Testis (tissue), 2 donors: ENCODE measurements around the gene IL22RA1.

ENCODE experiments used
- POLR2A ChIP-seq: fragments of 450-650 bp; IDR thresholded peaks from one replicate; pipeline ENCODE4 v1.6.1; 2017; ENCODE audit warnings: antibody characterized with exemption, mild to moderate bottlenecking, moderate library complexity
- TF ChIP-seq, protein P1 (sequence below), 3 experiments: fragments of 450-650 bp in 2 of 3; fragments of 200-600 bp in 1 of 3; sonication (generic) in 1 of 3; IDR thresholded peaks; one replicate each; pipeline ENCODE4 v1.5.1; 2016 to 2019; ENCODE audit warnings: antibody characterized with exemption in 3 of 3, mild to moderate bottlenecking in 2 of 3, moderate library complexity in 1 of 3

DNA sequence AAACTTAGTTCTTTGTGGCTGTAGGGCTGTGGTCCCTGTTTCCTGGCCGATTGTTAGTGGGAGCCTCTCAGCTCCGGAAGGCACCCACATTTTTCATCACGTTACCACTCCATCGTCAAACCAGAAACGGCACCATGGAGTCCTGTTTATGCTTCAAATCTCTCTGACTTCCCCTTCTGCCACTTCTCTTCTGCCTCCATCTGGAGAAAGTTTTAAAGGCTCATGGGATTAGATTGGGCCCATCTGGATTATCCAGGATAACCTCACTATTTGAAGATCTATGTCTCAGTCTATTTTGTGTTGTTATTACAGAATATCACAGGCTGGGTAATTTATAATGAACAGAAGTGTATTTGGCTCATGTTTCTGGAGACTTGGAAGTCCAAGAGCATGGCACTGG is 19.3 kb upstream of the IL22RA1 start:
- TF ChIP-seq, protein P1, sequence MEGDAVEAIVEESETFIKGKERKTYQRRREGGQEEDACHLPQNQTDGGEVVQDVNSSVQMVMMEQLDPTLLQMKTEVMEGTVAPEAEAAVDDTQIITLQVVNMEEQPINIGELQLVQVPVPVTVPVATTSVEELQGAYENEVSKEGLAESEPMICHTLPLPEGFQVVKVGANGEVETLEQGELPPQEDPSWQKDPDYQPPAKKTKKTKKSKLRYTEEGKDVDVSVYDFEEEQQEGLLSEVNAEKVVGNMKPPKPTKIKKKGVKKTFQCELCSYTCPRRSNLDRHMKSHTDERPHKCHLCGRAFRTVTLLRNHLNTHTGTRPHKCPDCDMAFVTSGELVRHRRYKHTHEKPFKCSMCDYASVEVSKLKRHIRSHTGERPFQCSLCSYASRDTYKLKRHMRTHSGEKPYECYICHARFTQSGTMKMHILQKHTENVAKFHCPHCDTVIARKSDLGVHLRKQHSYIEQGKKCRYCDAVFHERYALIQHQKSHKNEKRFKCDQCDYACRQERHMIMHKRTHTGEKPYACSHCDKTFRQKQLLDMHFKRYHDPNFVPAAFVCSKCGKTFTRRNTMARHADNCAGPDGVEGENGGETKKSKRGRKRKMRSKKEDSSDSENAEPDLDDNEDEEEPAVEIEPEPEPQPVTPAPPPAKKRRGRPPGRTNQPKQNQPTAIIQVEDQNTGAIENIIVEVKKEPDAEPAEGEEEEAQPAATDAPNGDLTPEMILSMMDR (IDR thresholded peaks at IDR 0.05), result no peak
- no peak for TF ChIP-seq POLR2A
